Psoas muscle (tissue), 8 donors: ENCODE measurements around the gene AHNAK. TPM values are rescaled to one million over a fixed set of nuclear protein-coding genes. Genes with fewer than 3 reads are reported as not detected.

ENCODE experiments used
- ATAC-seq, 4 donors: fragments of 200-7000 bp; cut with Tn5 transposase; one replicate each; pipeline ENCODE4 v1.9.1; 2020; ENCODE audit warnings: moderate library complexity in 3 of 4, mild to moderate bottlenecking in 2 of 4
- DNase-seq, 2 donors: peaks; one replicate each; pipeline ENCODE4 v3.0.0-alpha.2; 2020
- H3K27ac ChIP-seq: fragments of 200-600 bp; one replicate; pipeline ENCODE4 v1.8.0; 2022
- H3K27me3 ChIP-seq, 3 donors: fragments of 200-600 bp in 1 of 3; one replicate each; pipeline versions ENCODE4 v1.6.1 to v1.8.0; 2013 to 2022; ENCODE audit warnings: low read length in 2 of 3, mild to moderate bottlenecking in 2 of 3, moderate library complexity in 1 of 3; ENCODE audit not compliant: insufficient read depth in 3 of 3
- H3K36me3 ChIP-seq, 2 donors: fragments of 200-600 bp in 1 of 2; one replicate each; pipeline versions ENCODE4 v1.6.1 to v1.8.0; 2013 to 2022; ENCODE audit warnings: low read depth in 1 of 2, mild to moderate bottlenecking in 1 of 2, moderate library complexity in 1 of 2; ENCODE audit not compliant: insufficient read depth in 1 of 2
- H3K4me1 ChIP-seq: fragments of 200-600 bp; one replicate; pipeline ENCODE4 v1.8.0; 2022
- H3K4me3 ChIP-seq: fragments of 200-600 bp; one replicate; pipeline ENCODE4 v1.8.0; 2022; ENCODE audit warnings: mild to moderate bottlenecking
- H3K9me3 ChIP-seq: fragments of 200-600 bp; one replicate; pipeline ENCODE4 v1.8.0; 2022
- WGBS, 3 donors: extraction: QIAGEN DNeasy Blood & Tissue Kit; methylation state at CpG; one replicate each; pipeline versions ENCODE4 v1.1.6 to v1.1.7; 2013; 5-methylcytosine and 5-hydroxymethylcytosine counted together
- intact Hi-C, 2 donors: fragments of 100-400 bp; cut with DNase I; formaldehyde crosslinking; loops; one replicate each; pipeline versions ENCODE4 v1.11.0 to v1.14.2; 2022
- polyA plus RNA-seq, 3 donors: library from polyadenylated mRNA; stranded (reverse); fragments of 200-250 nt; gene quantifications; one replicate each; pipeline ENCODE4 v1.2.3, GENCODE V29; 2013
- total RNA-seq, 4 donors: library from RNA; stranded (reverse); fragmentation: NEBNext Ultra II Directional in 2 of 4; extraction: Animal tissue kit (Norgen Biotek cat#: 25700) in 2 of 4; gene quantifications; one replicate each; pipeline versions ENCODE4 v1.2.1 to v1.2.4, GENCODE V29; 2021 to 2023
- TF ChIP-seq, protein P1 (sequence below): fragments of 200-600 bp; IDR thresholded peaks from one replicate; pipeline ENCODE4 v1.8.0; 2022; ENCODE audit warnings: antibody characterized with exemption
- donor health status: healthy with polysubstance abuse.
- donor health status: DM: no; HTN: no; CAD: no; lungs with moderate emphysema.
- donor health status: Bipolar disorder and iron deficiency.
- donor health status: healthy.
- donor health status: DM: yes; HTN: yes; CAD: no.
- donor health status: DM: no; HTN: no; CAD: no.
- donor health status: DM: no; HTN: no; CAD: no.
- donor health status: DM: yes; HTN: yes; CAD: no.

AHNAK gene
- total and polyA plus RNA-seq, 7 donors: 93.5 to 679 (median 376) TPM

GRCh38 chr11:62464655-62465054 is 82.0 kb downstream of the AHNAK start:
- 76 to 84% (median 84%) methylated on average over 7 of the region's 7 CpGs for WGBS, 3 donors
- ATAC-seq (no peak), DNase-seq (no peak)
- TF ChIP-seq, protein P1, sequence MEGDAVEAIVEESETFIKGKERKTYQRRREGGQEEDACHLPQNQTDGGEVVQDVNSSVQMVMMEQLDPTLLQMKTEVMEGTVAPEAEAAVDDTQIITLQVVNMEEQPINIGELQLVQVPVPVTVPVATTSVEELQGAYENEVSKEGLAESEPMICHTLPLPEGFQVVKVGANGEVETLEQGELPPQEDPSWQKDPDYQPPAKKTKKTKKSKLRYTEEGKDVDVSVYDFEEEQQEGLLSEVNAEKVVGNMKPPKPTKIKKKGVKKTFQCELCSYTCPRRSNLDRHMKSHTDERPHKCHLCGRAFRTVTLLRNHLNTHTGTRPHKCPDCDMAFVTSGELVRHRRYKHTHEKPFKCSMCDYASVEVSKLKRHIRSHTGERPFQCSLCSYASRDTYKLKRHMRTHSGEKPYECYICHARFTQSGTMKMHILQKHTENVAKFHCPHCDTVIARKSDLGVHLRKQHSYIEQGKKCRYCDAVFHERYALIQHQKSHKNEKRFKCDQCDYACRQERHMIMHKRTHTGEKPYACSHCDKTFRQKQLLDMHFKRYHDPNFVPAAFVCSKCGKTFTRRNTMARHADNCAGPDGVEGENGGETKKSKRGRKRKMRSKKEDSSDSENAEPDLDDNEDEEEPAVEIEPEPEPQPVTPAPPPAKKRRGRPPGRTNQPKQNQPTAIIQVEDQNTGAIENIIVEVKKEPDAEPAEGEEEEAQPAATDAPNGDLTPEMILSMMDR: no peak
- no peak overlapping the region for H3K4me3 ChIP-seq
- no peaks in the 10 kb centered on the region for H3K36me3 ChIP-seq
- H3K27ac ChIP-seq: no peak overlapping the region
- intact Hi-C loops: no loop called here
- H3K4me1 ChIP-seq: no peaks in the 10 kb centered on the region
- no peaks in the 10 kb centered on the region for H3K9me3 ChIP-seq
- no peaks in the 10 kb centered on the region for H3K27me3 ChIP-seq

GRCh38 chr11:62463121-62463542 is 83.5 kb downstream of the AHNAK start:
- ATAC-seq: no peak
- Histone ChIP-seq H3K4me3 (no peak overlapping the region), H3K36me3 (no peaks in the 10 kb centered on the region), H3K27me3 (no peaks in the 10 kb centered on the region), H3K27ac (no peak overlapping the region), H3K4me1 (no peaks in the 10 kb centered on the region), H3K9me3 (no peaks in the 10 kb centered on the region)
- 59 to 76% (median 65%) methylated on average over 6 of the region's 6 CpGs for WGBS, 3 donors
- TF ChIP-seq, protein P1: no peak
- no peak for DNase-seq
- intact Hi-C loops: no loop called here

DNA sequence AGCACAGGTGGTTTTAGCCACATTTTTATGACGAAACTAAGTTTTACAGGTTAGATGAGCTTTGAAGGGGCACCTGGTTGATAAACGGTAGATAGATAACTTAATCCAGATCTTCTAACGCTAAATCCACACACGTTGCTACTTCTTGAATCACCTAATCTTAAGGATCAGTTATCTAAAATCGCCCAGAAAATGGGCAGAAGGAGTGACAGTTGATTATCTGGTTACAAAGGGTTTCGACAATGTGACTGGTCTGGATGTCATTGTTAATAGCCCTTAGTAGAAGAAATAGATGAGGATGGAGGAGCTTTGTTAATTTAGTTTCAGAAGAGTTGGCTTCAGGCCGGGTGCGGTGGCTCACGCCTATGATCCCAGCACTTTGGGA is 84.1 kb downstream of the AHNAK start:
- Histone ChIP-seq H3K4me1 (no peaks in the 10 kb centered on the region), H3K27me3 (no peaks in the 10 kb centered on the region), H3K36me3 (no peaks in the 10 kb centered on the region), H3K4me3 (no peak overlapping the region), H3K9me3 (no peaks in the 10 kb centered on the region), H3K27ac (no peak overlapping the region)
- intact Hi-C loops: no loop called here
- TF ChIP-seq, protein P1: no peak
- WGBS, 3 donors: 85 to 87% (median 86%) methylated on average over 9 of the region's 9 CpGs
- DNase-seq: no peak
- ATAC-seq: no peak

DNA sequence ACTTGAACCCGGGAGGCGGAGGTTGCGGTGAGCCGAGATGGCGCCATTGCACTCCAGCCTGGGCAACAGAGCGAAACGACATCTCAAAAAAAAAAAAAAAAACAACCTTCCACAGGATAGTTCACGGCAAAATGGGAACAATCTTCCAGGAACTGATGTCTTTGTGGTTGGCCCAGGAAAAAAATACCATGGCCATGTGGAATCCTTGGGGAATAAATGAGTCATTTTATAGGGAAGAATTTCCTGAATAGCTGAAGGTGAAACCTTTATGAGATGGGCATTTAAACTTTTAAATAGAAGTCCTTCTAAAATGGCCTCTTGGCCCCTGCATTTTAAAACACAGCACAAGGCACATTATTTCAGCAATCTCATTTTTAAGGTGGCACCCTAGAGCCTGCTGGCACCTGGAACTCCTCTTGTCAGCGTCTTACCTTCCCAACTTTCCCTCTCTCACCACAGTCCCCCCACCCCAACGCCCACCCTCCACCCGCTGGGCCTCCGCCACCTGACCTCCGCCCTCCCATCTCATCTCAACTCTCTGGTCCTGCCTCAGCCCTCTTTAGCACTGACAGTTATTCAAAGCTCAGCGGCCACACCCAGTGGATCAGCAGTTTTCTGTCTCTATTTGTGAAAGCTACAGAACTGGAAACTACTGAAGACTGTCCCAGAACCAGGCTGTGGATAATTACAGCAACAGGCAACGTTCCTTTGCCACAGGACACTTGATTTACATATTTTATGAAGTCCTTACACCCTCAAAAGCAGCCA is 84.7 kb downstream of the AHNAK start:
- 79 to 85% (median 81%) methylated on average over 15 of the region's 15 CpGs for WGBS, 3 donors
- TF ChIP-seq, protein P1: no peak

GRCh38 chr11:62459080-62459479 is 87.5 kb downstream of the AHNAK start:
- WGBS, 3 donors: 83 to 91% (median 88%) methylated on average over 1 of the region's 1 CpG
- no peaks in the 10 kb centered on the region for H3K27me3 ChIP-seq
- no peaks in the 10 kb centered on the region for H3K36me3 ChIP-seq
- DNase-seq: no peak
- intact Hi-C loops: no loop called here
- no peak overlapping the region for H3K4me3 ChIP-seq
- TF ChIP-seq, protein P1: no peak
- H3K27ac ChIP-seq: no peak overlapping the region
- H3K9me3 ChIP-seq: no peaks in the 10 kb centered on the region
- no peaks in the 10 kb centered on the region for H3K4me1 ChIP-seq
- no peak for ATAC-seq

More for the DNA sequence above, 84.7 kb downstream of the AHNAK start:
- Histone ChIP-seq H3K36me3 (no peaks in the 10 kb centered on the region), H3K4me3 (no peak overlapping the region), H3K9me3 (no peaks in the 10 kb centered on the region), H3K27ac (no peak overlapping the region), H3K4me1 (no peaks in the 10 kb centered on the region), H3K27me3 (no peaks in the 10 kb centered on the region)
- DNase-seq: no peak
- intact Hi-C loops: no loop called here
- no peak for ATAC-seq
